HG03575 (cell line): ENCODE results near the gene SMYD3.

ENCODE experiments used
- ATAC-seq: cut with Tn5 transposase; IDR thresholded peaks from one replicate; pipeline ENCODE4 v1.9.1; 2021; ENCODE audit not compliant: unreplicated experiment, insufficient number of reproducible peaks, low FRiP score; ENCODE audit errors: extremely low read depth

SMYD3 gene

DNA sequence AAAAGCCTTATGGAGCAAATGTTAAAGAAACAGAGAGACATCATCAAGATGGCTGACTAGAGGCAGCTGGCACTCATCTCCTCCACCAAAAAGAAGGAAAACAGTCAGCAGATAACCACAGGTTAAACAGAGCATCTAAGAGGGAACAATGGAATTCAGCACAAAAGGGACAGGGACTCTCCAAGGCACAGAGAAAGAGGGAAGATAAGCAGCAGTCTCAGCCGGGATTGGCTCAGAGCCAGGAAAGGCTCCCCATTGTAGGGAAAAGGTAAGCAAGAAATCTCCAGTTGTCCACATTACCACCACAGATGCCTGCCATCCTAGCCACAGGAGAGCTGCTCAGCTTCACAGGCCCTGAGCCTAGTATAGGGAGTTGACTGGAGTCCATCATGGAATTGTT, 605.5 kb downstream of the SMYD3 start:
- no peak for ATAC-seq

DNA sequence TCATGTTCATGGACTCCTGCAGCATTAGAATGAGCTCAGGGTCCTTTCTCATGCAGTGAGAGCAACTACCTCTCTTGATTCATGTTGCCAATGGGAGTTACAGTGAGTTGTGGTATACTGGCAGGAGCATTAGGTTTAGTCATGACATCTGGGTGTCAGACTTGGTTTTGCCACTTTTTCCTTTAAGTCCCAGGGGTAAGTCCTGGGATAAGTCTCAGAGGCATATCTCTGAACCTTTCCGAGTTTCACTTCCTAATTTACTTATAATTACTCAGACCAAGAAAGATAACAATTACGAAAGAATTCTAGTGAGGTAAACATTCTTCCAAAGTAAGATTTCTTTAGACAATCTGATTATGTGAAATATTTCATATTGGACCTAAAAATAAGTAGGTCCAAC, 606.0 kb downstream of the SMYD3 start:
- ATAC-seq: no peak

DNA sequence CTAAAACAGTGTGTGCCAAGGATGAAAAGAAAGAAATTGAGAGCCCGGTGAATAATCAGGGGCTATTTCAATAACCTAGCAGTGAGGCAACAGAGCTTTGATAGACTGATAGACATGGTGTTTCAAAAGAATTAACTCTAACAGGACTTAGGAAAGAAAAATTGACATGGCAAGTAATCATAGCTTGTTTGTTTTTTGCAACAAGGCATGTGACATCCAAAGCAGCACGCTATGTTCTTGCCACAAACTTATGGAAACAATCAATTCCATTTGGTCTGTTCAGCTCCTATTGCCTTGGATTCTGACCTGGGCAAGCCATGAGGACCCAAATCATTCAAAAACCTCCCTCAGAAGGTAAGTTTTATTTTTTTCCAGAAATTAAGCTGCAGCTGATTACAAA, 608.5 kb downstream of the SMYD3 start:
- no peak for ATAC-seq

DNA sequence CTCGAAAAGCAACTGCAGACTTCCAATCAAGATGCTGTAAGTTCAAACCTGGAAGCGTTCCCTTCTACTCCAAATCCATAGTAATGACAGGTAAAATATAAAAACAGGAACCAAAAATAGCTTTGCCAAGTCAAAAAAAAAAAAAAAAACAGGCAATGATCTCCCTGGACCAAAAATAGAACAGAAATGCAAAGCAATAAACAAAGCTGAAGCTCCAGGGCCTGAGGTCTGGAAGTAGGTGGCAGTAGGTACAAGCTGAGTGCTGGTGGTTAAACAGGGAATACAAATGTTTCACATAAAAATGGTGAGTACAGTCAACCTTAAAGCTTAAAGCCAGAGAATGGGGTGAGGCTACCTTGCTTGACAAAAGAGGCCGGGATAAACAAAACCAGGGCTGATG, 610.8 kb downstream of the SMYD3 start:
- no peak for ATAC-seq

DNA sequence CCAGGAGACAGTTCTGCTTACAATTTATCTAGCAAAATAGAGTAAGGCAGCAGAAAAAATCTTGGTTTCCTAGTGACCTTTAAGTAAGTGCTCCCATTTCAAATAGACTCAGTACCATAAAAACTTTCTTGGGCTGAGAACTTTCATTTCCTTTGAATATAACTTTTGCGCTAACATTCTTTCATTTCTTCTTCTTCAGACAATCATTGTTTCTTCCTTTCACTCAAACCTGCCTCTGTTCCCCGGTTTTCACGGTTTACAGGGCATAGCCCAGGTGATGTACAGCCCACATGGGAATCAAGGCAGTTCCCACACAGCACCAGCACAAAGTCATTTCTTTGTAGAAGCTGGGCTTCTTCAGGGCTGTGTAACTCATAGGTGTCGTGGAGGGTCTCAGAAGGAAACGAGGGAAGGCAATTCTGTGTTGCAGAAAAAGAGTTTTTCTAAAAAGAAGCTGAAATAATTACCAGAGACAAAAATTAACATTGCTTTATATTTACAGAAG, 611.6 kb downstream of the SMYD3 start:
- no peak for ATAC-seq

DNA sequence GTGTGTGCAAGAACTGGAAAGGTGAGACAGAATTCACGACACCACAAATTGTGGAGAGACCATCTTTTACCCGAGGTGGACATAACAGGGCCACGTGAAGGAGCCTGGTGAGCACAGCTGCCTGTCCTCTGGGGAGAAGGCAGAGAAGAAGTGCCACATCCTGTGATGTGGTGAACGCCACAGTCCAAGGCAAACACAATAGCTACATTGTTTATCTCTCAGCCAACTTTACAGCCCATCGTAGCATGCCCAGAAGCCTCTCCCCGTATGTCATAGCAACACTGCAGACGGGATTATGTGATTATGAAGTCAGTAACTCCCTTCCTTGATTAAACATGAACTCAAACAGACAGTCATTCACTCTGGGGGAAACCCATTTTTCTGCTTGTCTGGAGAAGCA, 612.2 kb downstream of the SMYD3 start:
- ATAC-seq: no peak

DNA sequence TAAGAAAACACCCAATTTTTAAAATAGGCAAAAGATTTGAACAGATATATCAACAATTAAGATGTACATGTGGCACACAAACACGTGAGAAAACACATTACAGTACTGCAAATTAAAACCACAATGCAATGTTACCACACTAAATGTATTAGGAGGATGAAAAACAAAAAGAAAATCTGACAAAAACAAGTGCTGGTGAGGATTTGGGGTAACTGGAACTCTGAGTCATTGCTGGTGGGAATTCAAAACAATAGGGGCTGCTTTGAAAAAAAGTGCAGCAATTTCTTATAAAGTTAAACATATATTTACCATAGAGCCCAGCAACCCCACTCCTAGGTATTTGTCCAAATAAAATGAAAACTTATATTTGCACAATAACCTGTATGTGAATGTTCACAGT, 614.1 kb downstream of the SMYD3 start:
- ATAC-seq: no peak

DNA sequence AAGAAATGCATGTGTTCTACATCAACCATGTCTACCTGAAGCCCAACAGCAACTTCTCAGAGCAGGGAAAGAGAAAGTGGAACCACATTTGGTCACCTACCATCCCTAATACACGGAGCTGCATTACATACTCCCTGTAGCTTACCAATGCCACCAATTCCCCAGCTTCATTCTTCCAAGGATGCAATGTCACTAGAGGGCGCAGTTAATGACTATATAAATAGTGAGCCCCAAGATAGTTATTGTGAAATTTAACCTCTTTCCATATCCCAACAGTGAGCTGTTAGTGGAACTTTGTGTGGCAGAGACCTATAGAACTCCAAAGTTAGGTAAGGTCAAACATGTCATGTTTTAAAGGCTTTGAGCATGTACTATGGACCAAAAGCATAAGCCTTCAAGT, 618.3 kb downstream of the SMYD3 start:
- no peak for ATAC-seq

DNA sequence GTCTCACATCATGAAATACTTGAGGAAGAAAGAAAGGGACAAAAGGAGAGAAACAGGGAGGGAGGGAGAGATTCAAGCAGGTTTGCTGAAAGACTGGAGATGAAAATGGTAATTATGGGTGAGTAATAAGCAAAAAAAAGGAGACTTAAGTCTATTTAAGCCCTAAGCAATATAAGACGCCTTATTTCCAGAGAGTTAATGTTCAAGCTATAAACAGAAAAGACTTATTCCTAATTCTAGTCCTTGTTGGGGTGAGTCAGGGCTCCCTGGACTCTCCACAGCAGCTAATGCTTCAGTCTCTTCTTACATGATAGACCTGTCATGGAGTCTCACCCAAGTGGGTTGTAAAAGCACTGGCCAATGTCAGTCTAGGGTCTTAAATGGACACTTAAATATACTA, 619.2 kb downstream of the SMYD3 start:
- no peak for ATAC-seq

DNA sequence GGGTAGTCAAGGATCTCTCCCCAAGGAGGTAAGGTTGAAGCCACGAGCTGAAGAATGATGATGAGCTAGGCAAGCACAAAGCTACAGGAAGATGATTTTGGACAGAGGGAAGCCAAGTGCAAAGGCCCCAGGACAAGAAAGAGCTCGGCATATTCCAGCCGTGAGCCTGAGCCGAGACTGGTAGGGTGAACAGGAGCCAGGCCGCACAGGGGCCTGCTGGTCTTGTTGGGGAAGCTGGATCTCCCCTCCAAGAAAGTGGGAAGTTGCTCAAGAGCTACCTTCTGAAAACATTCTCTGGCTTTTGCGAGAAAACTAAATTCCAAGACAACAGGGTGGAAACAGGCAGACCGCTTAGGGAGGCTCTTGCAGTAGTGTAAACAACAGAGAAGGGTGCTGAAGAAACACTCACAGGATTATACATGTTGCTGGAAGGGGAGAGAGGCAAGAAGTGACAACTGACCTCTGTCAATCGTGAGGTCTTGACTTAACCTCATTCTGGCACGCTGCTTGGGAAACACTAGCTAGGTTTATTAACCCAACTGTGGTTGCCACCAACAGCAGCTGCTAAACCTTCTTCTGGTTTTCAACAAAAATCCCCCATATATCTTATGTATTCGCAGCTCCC, 625.2 kb downstream of the SMYD3 start:
- ATAC-seq: no peak

DNA sequence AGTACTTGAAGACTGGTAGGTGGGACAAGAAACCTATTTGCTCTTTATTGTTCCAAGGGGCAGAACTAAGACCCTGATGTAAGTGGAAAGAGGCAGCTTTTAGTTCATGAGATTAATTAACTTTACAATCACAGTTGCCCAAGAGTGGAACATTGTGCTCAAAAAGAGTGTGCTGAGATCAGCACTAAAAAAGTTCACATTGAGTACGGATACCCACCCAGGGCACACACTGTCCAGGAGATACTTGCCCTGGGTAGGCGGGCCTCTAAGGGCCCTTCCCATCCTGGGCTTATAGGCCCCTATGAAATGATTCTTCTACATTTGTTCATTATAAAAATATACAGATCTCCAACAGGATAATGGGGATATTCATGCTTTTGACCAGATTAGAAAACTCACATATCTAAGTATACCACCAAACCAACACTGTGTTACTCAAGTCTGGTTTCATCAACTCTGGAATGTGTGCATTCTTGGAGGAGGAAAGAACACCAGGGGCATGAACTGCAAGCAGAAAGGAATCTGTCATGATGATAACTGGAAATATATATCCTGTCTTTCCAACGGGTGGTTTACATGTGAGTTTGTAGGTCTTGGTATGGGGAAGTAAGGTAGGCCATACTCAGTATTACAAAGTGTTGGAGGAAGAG, 626.2 kb downstream of the SMYD3 start:
- ATAC-seq: no peak

DNA sequence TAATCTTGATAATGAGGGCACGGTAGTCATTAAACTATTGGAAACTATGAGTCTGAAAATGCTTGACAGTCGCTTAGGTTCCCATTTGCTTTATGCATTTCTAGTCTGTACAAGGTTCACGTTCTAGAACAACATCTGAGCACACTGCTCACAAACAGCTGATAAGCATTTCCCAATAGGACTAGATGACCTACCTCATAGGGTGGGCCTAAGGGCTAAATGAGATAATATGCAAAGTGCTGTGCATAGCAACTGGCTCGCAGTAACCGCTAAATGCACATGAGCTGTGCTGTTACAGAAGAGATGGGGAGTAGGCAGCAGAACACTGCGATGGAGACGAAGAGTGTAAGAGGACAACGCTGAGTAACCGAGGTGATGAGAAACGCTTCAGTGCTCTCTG, 628.0 kb downstream of the SMYD3 start:
- ATAC-seq: no peak

DNA sequence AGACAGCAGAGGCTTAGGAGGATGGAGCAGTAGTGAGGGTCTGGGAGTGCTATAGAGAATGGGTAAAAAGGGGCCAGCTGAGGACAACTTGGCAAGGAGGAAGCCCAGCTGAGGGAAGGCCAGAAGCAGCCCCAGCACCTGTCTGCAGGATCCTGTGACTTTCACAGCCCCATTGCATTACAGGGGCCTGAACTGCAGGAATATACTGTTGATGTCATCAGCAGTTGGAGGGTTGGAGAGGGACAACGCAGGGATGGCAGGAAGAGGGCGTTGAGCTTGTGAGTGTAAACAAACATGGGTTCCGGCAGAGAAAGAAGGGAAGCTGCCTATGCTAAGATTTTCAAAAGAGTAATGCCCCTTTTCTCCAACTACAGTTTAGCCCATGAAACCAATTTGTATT, 628.5 kb downstream of the SMYD3 start:
- no peak for ATAC-seq

DNA sequence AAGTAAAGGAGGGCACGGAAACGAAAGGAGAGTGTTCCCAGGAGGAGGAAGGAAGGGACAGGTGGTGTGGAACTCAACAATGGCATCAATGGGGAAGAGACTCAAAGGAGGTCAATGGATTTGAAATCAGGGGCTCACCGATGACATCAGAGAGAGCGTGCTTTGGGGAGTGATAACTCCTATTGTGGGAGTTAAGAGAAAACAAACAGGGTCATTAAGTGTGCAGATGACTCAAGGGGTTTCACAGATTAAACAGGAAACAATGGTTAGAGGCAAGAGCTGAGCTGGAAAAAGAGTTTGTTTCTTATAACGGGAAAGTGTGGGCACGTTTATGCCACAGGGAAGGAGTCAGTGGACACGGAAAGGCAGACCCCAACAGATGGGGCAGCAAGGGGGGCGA, 629.1 kb downstream of the SMYD3 start:
- ATAC-seq: no peak

DNA sequence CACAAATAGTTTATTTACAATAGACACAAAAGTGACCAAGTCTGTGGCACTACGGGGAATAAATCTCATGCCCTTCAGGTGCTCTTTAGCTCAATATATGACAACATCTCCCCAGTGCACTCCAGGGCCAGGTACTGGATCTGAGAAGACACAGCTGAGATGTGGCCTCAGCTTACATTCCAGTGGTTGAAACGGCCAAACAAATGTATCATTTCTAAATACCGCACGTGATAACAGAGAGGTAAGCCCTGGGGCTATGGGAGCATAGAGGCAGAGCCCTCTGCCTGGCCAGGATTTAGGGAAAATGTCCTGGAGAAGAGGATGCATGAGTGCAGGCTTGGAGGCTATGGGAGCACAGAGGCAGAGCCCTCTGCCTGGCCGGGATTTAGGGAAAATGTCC, 630.5 kb downstream of the SMYD3 start:
- ATAC-seq: no peak

DNA sequence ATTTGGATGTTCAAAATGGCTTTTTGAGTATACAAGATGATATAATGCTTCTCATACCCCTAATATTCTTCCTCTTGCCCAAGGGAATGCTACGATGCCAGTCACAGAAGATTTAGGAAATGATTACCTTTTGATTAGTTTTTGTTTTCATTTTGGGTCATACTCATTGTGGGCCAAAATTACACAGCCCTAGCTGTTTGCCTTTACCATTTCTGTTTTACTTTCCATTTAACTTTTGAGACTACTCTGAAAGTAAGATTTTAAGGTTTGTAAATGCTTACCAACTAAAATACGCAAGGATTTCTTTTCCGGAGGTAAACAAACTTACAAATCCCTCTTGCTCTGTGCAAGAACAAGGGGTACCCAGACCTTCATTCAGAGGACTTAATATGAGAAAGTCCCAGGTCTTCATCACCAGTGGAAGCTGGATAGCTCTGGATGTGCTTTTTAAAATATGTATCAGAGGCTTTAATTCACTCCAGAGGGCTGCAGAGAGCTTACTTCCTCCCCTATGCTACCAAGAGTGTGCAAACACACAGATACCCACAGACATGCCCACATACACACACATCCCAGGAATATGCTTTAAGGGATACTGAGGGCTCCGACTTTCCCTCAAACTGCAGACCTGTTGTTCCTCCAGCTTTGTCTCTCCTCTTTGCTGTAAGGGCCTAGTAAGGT, 631.4 kb downstream of the SMYD3 start:
- no peak for ATAC-seq

DNA sequence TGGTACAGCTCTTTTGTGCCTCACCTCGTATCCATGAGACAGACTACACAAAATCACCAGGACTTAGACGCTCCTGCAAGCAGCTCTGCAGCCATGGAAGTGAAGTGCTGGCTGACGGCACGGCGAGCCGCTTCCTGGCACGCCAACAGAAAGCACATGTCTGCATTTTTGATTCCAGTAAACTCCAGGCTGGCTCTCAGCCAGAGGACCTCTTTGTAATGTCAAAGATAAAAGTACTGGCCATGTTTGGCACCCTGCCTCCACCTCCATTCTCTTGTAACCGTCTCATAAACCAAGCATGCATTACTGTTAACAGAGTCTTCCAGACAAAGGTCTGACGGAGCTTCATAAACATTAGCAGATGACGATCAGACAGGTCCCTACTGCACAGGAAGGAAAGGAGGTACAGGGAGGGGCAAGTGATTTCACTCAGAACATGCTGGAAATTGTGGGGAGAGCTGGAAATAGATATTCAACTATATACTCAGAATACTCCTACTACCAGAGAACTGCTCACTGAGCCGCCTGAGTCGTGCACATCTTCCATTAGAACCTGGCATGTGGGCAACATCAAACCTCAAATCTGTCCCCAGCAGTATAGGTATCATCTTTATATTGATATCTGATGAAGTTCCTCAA, 632.0 kb downstream of the SMYD3 start:
- ATAC-seq: no peak

DNA sequence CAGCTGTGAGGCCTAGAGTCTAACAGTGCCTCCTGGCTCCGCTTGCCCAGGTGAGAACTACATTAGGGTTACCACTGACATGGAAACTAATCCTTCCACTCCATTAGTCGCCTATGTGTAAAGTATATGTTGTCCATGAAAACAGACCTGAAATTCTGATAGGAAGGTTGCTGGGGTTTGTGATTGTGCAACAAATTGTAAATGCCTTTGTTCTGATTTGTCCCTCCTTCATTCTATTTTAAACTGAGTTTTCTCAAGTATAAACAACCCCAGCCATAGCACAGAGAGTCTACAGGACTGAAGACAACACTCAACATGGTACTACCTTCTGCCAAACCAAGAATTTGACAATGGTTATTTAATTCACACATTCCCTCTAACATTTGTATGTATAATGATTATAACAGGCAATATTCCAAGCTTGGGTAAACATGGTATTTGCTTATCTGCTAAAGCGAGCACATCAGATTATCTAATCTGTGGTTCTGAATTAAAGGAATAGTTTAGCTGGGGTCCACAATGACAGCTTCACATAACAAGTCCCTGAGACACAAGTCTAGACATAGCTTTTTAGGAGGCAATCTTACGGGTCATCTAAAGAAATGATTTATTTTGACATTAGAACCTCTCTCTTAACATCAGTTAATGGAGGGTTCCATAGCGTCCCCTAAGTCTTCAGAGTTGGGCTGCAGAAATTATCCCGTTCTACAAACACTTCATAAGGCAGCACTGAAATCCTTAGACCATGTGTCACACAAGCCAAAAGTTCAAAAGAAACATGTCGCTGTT, 633.0 kb downstream of the SMYD3 start:
- no peak for ATAC-seq

DNA sequence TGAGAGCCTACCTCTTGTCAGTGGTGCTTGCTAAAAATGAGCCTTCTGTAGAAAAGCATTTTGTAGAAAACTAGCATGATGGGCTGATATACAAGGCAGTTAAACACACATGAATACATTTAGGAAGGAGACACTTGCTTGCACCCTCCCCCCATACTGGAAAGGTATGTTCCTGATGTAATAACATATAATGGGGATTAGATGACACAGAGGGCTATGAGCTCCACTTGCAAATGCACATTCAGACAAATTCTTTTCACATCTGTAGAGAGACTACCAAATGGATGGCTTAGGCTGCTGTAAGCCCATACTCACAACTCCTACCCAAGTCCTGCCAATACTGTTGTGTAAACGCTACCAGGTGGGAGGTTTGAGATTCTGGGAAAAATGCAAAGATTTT, 634.0 kb downstream of the SMYD3 start:
- no peak for ATAC-seq
